GM18909 (cell line): Measurements from ENCODE around the gene KCNJ18.
"Not testable (repeated sequence)": the region's sequence is repeated elsewhere in the genome, so short reads cannot be mapped to it uniquely, and the experiment has no call there.

Source experiments
- ATAC-seq: cut with Tn5 transposase; IDR thresholded peaks from one replicate; pipeline ENCODE4 v1.9.1; 2021; ENCODE audit warnings: mild to moderate bottlenecking; ENCODE audit not compliant: unreplicated experiment, poor library complexity

The KCNJ18 gene

DNA sequence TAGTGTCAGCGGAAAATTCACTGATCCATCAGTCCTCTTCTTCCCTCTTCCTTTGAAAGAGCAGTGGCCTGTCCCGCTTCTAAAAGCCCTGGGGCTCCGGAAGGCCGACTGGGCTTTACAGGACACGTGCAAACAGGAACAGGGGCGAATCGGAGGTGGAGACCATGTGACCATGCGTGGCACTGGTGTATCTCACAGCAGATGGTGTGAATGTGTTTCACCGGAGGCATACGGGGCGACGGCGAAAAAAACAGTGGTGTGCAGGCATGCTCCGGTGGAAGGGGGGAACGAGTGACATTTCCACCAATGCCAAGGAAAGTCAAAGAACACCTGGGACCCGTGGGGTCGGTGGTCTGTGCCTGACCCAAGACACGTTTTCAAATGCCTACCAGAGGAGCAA is 8.4 kb upstream of the KCNJ18 start:
- not testable (repeated sequence) for ATAC-seq

- not testable (repeated sequence) for ATAC-seq
Measured at GRCh38 chr17:21684384-21684783, 7.9 kb upstream of the KCNJ18 start.

- not testable (repeated sequence) for ATAC-seq
Measured at GRCh38 chr17:21685061-21685795, 7.1 kb upstream of the KCNJ18 start.

DNA sequence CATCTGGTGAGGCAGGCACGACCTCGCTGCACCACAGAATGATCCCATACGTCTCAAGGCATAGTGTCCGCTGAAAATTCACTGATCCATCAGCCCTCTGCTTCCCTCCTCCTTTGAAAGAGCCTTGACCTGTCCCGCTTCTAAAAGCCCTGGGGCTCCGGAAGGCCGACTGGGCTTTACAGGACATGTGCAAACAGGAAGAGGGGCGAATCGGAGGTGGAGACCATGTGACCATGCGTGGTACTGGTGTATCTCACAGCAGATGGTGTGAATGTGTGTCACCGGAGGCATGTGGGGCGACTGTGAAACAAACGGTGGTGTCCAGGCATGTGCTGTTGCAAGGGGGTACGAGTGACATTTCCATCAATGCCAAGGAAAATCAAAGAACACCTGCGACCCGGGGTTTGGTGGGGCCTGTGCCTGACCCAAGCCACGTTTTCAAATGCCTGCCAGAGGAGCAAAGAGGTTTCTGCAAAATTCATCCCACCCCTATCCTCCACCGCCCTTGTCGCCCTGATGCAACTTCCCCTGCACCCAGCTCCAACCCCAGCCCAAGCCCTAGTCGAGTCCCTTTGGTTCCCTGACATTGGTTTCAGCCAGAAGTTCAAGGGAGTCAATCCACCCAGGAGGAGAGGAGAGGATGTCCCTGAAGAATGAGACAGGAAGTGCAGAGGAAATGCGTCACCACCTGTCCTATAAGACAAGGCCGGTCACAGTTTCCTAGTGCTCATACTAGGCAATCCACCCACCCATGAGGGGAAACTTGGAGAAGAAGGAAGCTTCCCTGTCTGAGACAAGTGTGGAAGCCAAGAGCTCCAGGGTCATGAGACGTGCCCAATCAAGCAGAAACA is 5.9 kb upstream of the KCNJ18 start:
- no peak for ATAC-seq

- no peak for ATAC-seq
Measured at GRCh38 chr17:21687136-21687953, 5.0 kb upstream of the KCNJ18 start.

GRCh38 chr17:21688293-21688949 is 3.9 kb upstream of the KCNJ18 start:
- ATAC-seq = no peak

GRCh38 chr17:21689604-21690003 is 2.7 kb upstream of the KCNJ18 start:
- no peak for ATAC-seq

GRCh38 chr17:21690811-21691210 is 1.5 kb upstream of the KCNJ18 start:
- ATAC-seq = not testable (repeated sequence)

- not testable (repeated sequence) for ATAC-seq
Measured at GRCh38 chr17:21691481-21691880, 842 bp upstream of the KCNJ18 start.

- ATAC-seq = not testable (repeated sequence)
Measured at GRCh38 chr17:21692704-21693065, 362 bp downstream of the KCNJ18 start.

DNA sequence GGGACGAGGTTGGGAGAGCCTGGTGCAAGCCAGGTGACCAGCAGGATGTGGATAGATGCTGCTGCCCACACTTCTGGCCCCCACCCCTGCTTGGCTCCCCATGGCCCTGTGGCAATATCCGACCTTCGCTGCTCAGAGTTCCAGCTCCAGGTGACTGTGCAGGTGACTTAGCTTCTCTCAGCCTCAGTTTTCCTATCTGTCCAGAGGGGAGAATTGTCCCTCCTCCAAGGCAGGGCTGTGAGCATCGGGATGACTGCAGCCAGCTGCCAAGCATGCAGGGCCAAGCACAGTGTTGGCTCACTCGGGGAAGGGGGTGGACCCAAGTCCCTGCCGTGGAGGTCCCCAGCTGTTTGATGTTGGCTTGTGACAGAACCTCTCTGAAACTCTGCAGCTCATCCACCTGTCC is 1.1 kb downstream of the KCNJ18 start:
- not testable (repeated sequence) for ATAC-seq

DNA sequence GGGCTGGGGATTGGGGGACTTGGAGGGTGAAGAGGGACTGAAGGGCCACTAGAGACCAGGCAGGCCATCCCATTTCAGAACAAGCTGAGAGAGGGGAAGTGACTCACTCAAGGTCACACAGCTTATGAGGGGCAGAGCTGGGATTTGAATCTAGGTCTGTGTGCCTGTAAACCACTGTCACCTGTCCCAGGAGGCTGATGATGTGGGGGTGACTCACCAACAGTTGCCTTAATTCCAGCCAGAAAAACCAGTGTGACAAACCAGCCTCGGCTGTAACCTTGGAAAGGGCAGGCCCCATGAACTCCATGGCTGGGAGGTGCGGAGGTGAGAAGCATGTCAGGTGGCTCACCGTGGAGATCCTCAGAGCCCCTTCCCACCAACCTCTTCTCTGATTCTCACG is 1.6 kb downstream of the KCNJ18 start:
- not testable (repeated sequence) for ATAC-seq

- ATAC-seq = not testable (repeated sequence)
Measured at GRCh38 chr17:21696227-21696626, 3.9 kb downstream of the KCNJ18 start.

- not testable (repeated sequence) for ATAC-seq
Measured at GRCh38 chr17:21696842-21697507, 4.7 kb downstream of the KCNJ18 start.

DNA sequence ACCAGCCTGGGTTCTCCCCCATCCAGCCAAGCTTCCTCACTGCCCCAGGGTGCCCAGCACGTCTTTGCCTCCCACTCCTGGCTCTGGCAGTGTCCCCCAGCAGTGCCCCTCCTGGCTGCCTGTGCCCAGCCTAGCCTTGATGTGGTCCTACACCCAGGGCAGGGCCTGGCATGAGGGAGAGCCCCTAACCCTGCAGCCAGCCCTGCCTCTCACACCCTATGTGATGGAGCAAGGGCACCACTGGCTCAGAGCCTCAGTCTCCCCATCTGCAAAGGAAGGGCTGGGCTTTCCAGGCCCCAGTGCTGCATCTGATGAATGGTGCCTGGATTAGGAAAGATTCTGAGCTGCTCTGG is 5.2 kb downstream of the KCNJ18 start:
- ATAC-seq = not testable (repeated sequence)

GRCh38 chr17:21698437-21699075 is 6.2 kb downstream of the KCNJ18 start:
- not testable (repeated sequence) for ATAC-seq

DNA sequence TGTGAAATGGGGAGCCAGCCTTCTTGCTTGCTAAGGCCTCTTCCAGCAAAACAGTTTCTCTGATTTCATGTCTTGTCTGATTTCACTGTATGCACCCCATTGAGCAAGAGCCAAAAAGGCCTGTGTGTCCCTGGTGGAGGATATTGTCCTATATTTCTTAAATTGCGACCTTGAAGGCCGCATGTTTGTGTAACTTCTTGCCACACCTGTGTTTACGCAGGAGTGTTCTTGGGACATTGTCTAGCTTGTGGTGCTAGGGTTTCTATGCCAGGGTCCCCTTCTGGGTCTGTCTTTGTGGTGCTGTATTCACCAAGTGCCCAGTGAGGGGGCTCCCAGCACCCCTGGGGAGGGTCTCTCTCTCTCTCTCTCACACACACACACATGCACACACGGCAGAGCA is 6.8 kb downstream of the KCNJ18 start:
- ATAC-seq = not testable (repeated sequence)

DNA sequence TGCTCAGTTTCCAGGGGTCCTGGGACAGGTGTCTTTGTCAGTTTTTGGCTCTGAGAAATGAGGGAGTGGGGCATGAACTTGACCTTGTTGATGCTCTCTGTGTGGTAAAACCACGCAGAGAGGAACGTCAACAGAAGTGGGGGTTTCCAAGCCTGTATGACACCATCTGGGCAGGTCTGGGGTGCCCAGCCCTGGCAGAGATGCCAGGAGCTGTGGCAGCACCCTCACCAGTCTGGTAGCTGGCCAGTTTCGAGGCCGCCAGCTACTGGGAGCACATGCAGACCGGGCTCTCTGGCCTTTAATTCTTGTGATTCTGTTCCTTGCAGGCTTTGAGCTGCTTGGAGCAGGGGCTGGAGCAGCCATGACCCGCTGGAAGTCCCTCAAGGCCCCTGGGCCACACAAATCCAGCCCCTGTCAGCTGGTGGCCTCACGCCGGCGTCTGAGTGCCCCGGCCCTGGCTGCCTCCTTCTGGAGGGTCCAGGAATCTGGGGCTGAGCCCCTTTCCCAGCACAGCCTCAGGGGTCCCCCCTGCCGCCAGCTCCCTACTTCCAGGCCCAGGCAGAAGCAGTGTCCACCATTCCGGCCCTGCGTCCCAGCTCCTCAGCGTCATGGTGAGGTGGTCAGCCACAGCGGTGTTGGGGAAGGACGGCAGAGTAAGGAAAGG is 7.4 kb downstream of the KCNJ18 start:
- not testable (repeated sequence) for ATAC-seq

- ATAC-seq = not testable (repeated sequence)
Measured at GRCh38 chr17:21701090-21701489, 8.8 kb downstream of the KCNJ18 start.
